Stromal cell of bone marrow (primary cell): ENCODE results near the gene RSPH10B2.
"Not testable (repeated sequence)": the region's sequence is repeated elsewhere in the genome, so short reads cannot be mapped to it uniquely, and the experiment has no call there.

Experiments used
- DNase-seq: peaks from one replicate; pipeline ENCODE4 v3.0.0-alpha.2; 2012; ENCODE audit warnings: low read depth

The RSPH10B2 gene

GRCh38 chr7:6843092-6843491 is 89.2 kb downstream of the RSPH10B2 start:
- DNase-seq = not testable (repeated sequence)

GRCh38 chr7:6843654-6844053 is 89.8 kb downstream of the RSPH10B2 start:
- DNase-seq = not testable (repeated sequence)

- not testable (repeated sequence) for DNase-seq
These were observed 92.1 kb downstream of the RSPH10B2 start for GRCh38 chr7:6845971-6846449.

- not testable (repeated sequence) for DNase-seq
These were observed 93.8 kb downstream of the RSPH10B2 start for GRCh38 chr7:6847751-6848150.
